Measurements from ENCODE around the gene CACNB3. TPM values are rescaled to one million over a fixed set of nuclear protein-coding genes. Genes with fewer than 3 reads are reported as not detected.

Gene CACNB3
- total and polyA plus RNA-seq, 9 of the 15 experiments (the other 6 are each of a cell fraction or from before 2014, with no cell fraction given) = 0.24 to 2.0 (median 1.5) TPM

GRCh38 chr12:48779869-48780268, 38.4 kb upstream of the CACNB3 start (continued):
- no peak for TF ChIP-seq E2F4 (CRISPR knock-in tag; IDR thresholded peaks at IDR 0.05; ENCODE audit: low read depth)
- TF ChIP-seq TEAD4 (IDR thresholded peaks at IDR 0.05; ENCODE audit: low read length) = no peak
- TF ChIP-seq TEAD4 (CRISPR knock-in tag; IDR thresholded peaks at IDR 0.05; ENCODE audit: borderline replicate concordance) = no peak
- TF ChIP-seq TCF15 (CRISPR knock-in tag; IDR thresholded peaks at IDR 0.05) = no peak
- TF ChIP-seq TOE1 (IDR thresholded peaks at IDR 0.05; ENCODE audit: borderline replicate concordance) = no peak
- no peak for TF ChIP-seq TOE1 (CRISPR knock-in tag; IDR thresholded peaks at IDR 0.05; ENCODE audit: borderline replicate concordance, low read depth)
- no peak for TF ChIP-seq HOXB6 (CRISPR knock-in tag; IDR thresholded peaks at IDR 0.05; ENCODE audit: borderline replicate concordance)
- no peak for TF ChIP-seq GATA2 (CRISPR knock-in tag; IDR thresholded peaks at IDR 0.05)
- peak; percentile 29; the same call in 1 of the 2 replicates for TF ChIP-seq ZNF395 (CRISPR knock-in tag; IDR thresholded peaks at IDR 0.05)
- TF ChIP-seq PHF8 (IDR thresholded peaks at IDR 0.05; ENCODE audit: borderline replicate concordance, low read length) = no peak
- no peak for TF ChIP-seq PRPF4 (IDR thresholded peaks at IDR 0.05; ENCODE audit: insufficient read depth, low read depth, low read length, poor library complexity, severe bottlenecking)
- no peak for TF ChIP-seq FOS (IDR thresholded peaks at IDR 0.05; ENCODE audit: extremely low read depth, insufficient read length)
- TF ChIP-seq ZFX (CRISPR knock-in tag; IDR thresholded peaks at IDR 0.05) = peak; percentile 29; the same call in 1 of the 2 replicates
- peak; percentile 92 for TF ChIP-seq MEF2D (tag; conservative IDR thresholded peaks at IDR 0.05; ENCODE audit: low read depth)
- TF ChIP-seq ETS2 (tag; IDR thresholded peaks at IDR 0.05; ENCODE audit: borderline replicate concordance, poor library complexity, severe bottlenecking) = no peak
- no peak for TF ChIP-seq PHB2 (IDR thresholded peaks at IDR 0.05; ENCODE audit: low read depth)
- TF ChIP-seq ZNF444 (CRISPR knock-in tag; IDR thresholded peaks at IDR 0.05) = no peak
- TF ChIP-seq ZMIZ1 (IDR thresholded peaks at IDR 0.05; ENCODE audit: low read depth in 2 of 2, low read length in 2 of 2) = no peak
- no peak for TF ChIP-seq BACH1 (tag; IDR thresholded peaks at IDR 0.05)
- no peak for TF ChIP-seq NR1H2 (CRISPR knock-in tag; IDR thresholded peaks at IDR 0.05)
- TF ChIP-seq XRCC5 (IDR thresholded peaks at IDR 0.05; ENCODE audit: low read depth, low read length) = no peak
- TF ChIP-seq SRSF7 (optimal IDR thresholded peaks at IDR 0.05; ENCODE audit: low read depth, low read length) = no peak
- no peak for TF ChIP-seq TAF9B (IDR thresholded peaks at IDR 0.05; ENCODE audit: partially characterized antibody)
- TF ChIP-seq HEY1 (CRISPR knock-in tag; IDR thresholded peaks at IDR 0.05; ENCODE audit: borderline replicate concordance) = no peak
